ENCODE measurements around the gene ACCSL. TPM values are rescaled to one million over a fixed set of nuclear protein-coding genes. Genes with fewer than 3 reads are reported as not detected.

ACCSL gene
- total RNA-seq, 4 donors from 2014 or later = 0.60 TPM; not detected in 3

- TF ChIP-seq POLR2A (IDR thresholded peaks at IDR 0.05) (no peak), EP300 (IDR thresholded peaks at IDR 0.05) (no peak), CTCF (IDR thresholded peaks at IDR 0.05) (no peak), POLR2AphosphoS5 (IDR thresholded peaks at IDR 0.05) (no peak)
- Histone ChIP-seq H3K27me3 (no peaks in the 10 kb centered on the region), H3K9me3 (no peaks in the 10 kb centered on the region)
These were observed 9.6 kb downstream of the ACCSL start for GRCh38 chr11:44057340-44057739.

GRCh38 chr11:44058275-44058674 is 10.5 kb downstream of the ACCSL start:
- no peaks in the 10 kb centered on the region for H3K9me3 ChIP-seq
- H3K36me3 ChIP-seq = no peaks in the 10 kb centered on the region
- H3K4me3 ChIP-seq = no peak overlapping the region
- no peak overlapping the region for H3K27ac ChIP-seq
- WGBS = 89% methylated on average over 6 of the region's 6 CpGs
- TF ChIP-seq CTCF (IDR thresholded peaks at IDR 0.05) = no peak
- TF ChIP-seq POLR2AphosphoS5 (IDR thresholded peaks at IDR 0.05) = no peak
- TF ChIP-seq EP300 (IDR thresholded peaks at IDR 0.05) = no peak
- no peak for TF ChIP-seq POLR2A (IDR thresholded peaks at IDR 0.05)
- DNase-seq (ENCODE audit: low spot score in 2 of 2) = peak in 1 of 2 donors; percentile 37
- no peaks in the 10 kb centered on the region for H3K4me1 ChIP-seq
- H3K27me3 ChIP-seq = no peaks in the 10 kb centered on the region

More at GRCh38 chr11:44057340-44057739, 9.6 kb downstream of the ACCSL start:
- Histone ChIP-seq H3K27ac (no peak overlapping the region), H3K4me3 (no peak overlapping the region), H3K36me3 (no peaks in the 10 kb centered on the region), H3K4me1 (no peaks in the 10 kb centered on the region)
- 80% methylated on average over 6 of the region's 6 CpGs for WGBS
- peak in 1 of 2 donors; percentile 28 for DNase-seq (ENCODE audit: low spot score in 2 of 2)

- no peak for DNase-seq (ENCODE audit: low spot score in 2 of 2)
- peaks cover 17% of the 10 kb centered on the region for H3K4me1 ChIP-seq
- H3K4me3 ChIP-seq = no peak overlapping the region
- H3K27ac ChIP-seq = peak overlapping the region; percentile 96
- H3K27me3 ChIP-seq = no peaks in the 10 kb centered on the region
- 50% methylated on average over 4 of the region's 4 CpGs for WGBS
- H3K36me3 ChIP-seq = no peaks in the 10 kb centered on the region
- no peaks in the 10 kb centered on the region for H3K9me3 ChIP-seq
- TF ChIP-seq EP300 (IDR thresholded peaks at IDR 0.05) (no peak), CTCF (IDR thresholded peaks at IDR 0.05) (no peak), POLR2AphosphoS5 (IDR thresholded peaks at IDR 0.05) (no peak), POLR2A (IDR thresholded peaks at IDR 0.05) (no peak)
These were observed 17.4 kb downstream of the ACCSL start for GRCh38 chr11:44065161-44065661.

- H3K9me3 ChIP-seq = no peaks in the 10 kb centered on the region
- peak within 1 kb of the TSS; percentile 96 for H3K27ac ChIP-seq
- TF ChIP-seq CTCF (IDR thresholded peaks at IDR 0.05) = peak; percentile 60 to 85
- peak in 1 of 2 donors; percentile 48 for TF ChIP-seq POLR2A (IDR thresholded peaks at IDR 0.05)
- TF ChIP-seq EP300 (IDR thresholded peaks at IDR 0.05) = no peak
- TF ChIP-seq POLR2AphosphoS5 (IDR thresholded peaks at IDR 0.05) = peak in 2 of 3 donors; percentile 67 to 74
- DNase-seq (ENCODE audit: low spot score in 2 of 2) = peak; percentile 98
- H3K27me3 ChIP-seq = no peaks in the 10 kb centered on the region
- peaks cover 17% of the 10 kb centered on the region for H3K4me1 ChIP-seq
- H3K4me3 ChIP-seq = peak within 1 kb of the TSS; percentile 85
- H3K36me3 ChIP-seq = peaks cover 5% of the 10 kb centered on the region
- WGBS = under 1% methylated on average over 44 of the region's 70 CpGs
These were observed 18.3 kb downstream of the ACCSL start, which contains the start of gene ACCS for GRCh38 chr11:44065841-44066731. ACCS (plus strand) TSS chr11:44066270; CDS start chr11:44067628, 1,358 bp downstream.

GRCh38 chr11:44066732-44067141 is 19.0 kb downstream of the ACCSL start:
- H3K4me1 ChIP-seq = peaks cover 17% of the 10 kb centered on the region
- peak overlapping the region; percentile 85 for H3K4me3 ChIP-seq
- peak overlapping the region; percentile 96 for H3K27ac ChIP-seq
- no peaks in the 10 kb centered on the region for H3K9me3 ChIP-seq
- no peak for DNase-seq (ENCODE audit: low spot score in 2 of 2)
- WGBS = 15% methylated on average over 10 of the region's 10 CpGs
- H3K36me3 ChIP-seq = peaks cover 9% of the 10 kb centered on the region
- no peaks in the 10 kb centered on the region for H3K27me3 ChIP-seq
- TF ChIP-seq CTCF (IDR thresholded peaks at IDR 0.05) (no peak), POLR2A (IDR thresholded peaks at IDR 0.05) (no peak)

Data from suprapubic skin (tissue), 4 donors.